Measurements from ENCODE around the gene CNKSR3. TPM values are rescaled to one million over a fixed set of nuclear protein-coding genes. Genes with fewer than 3 reads are reported as not detected.
A peak's percentile ranks its signal among the peaks of the same experiment; 100 is the strongest.

Gene CNKSR3
- total and polyA plus RNA-seq, 2 of the 8 experiments (the other 6 are each of a cell fraction or from before 2014, with no cell fraction given) = 1.2 to 6.2 TPM

DNA sequence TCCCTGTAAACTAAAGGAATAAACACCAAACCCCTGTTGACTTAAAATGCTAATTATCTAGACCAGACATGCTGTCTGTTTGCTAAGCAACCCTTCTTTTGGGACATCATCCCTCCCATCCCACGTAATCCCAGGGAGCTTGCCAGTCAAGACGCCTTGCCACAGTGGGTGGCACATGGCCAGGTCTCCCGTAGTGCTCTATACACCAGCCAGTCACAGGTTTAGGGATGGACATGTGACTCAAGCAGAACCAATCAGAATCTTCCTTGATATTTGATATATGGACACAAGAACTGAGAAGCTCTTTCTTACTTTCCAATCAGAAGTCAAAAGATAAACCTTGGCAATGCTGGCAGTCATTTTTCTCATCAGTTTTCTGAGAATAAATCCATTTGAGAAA is 60.0 kb downstream of the CNKSR3 start:
- H3K18ac ChIP-seq (ENCODE audit: extremely low read depth, low read length) = no peak overlapping the region
- H3K4me1 ChIP-seq (replicated peaks in 1 of 4; ENCODE audit: control insufficient read depth in 3 of 4, insufficient read depth in 4 of 4, low read length in 3 of 4) = no peaks in the 10 kb centered on the region
- no peak overlapping the region for H2AFZ ChIP-seq (ENCODE audit: low read length)
- H2AK5ac ChIP-seq (ENCODE audit: low read depth, low read length) = no peak overlapping the region
- no peaks in the 10 kb centered on the region for H3K9me3 ChIP-seq (ENCODE audit: insufficient read depth in 2 of 2, low read depth in 1 of 2, low read length in 1 of 2)
- H3K9ac ChIP-seq (replicated peaks in 1 of 4; ENCODE audit: extremely low read depth in 1 of 4, low read depth in 3 of 4, low read length in 3 of 4) = no peak overlapping the region
- no peak overlapping the region for H2BK5ac ChIP-seq (ENCODE audit: low read depth, low read length)
- no peak overlapping the region for H4K8ac ChIP-seq (ENCODE audit: extremely low read depth, insufficient read depth, low read length)
- no peak overlapping the region for H3K56ac ChIP-seq (replicated peaks; ENCODE audit: insufficient read length, low read depth, low read length)
- POLR2A ChIA-PET (ENCODE audit: partially characterized antibody) = no interaction called here
- no peak overlapping the region for H3K4me2 ChIP-seq (ENCODE audit: insufficient read depth in 1 of 2, low read depth in 2 of 2, low read length in 2 of 2)
- no peak overlapping the region for H3K4me3 ChIP-seq (ENCODE audit: extremely low read depth in 1 of 4, insufficient read depth in 2 of 4, low read depth in 3 of 4, low read length in 4 of 4)
- no peaks in the 10 kb centered on the region; the same call in 1 of the 2 replicates for H3K79me1 ChIP-seq (ENCODE audit: low read depth, low read length)
- no peaks in the 10 kb centered on the region for H3K27me3 ChIP-seq (replicated peaks in 1 of 4; ENCODE audit: control insufficient read depth in 3 of 4, extremely low read depth in 1 of 4, insufficient read depth in 3 of 4, low read length in 3 of 4)
- DNase-seq (ENCODE audit: low read depth in 1 of 2, low spot score in 2 of 2) (no peak), FAIRE-seq (no peak)
- H3K36me3 ChIP-seq (ENCODE audit: control insufficient read depth in 2 of 4, insufficient read depth in 4 of 4, low read length in 3 of 4) = no peaks in the 10 kb centered on the region
- CTCF ChIA-PET (ENCODE audit: partially characterized antibody) = interaction anchor here (2.3 kb wide), 1 partner anchor 8 kb away, joined by 7 read pairs; no protein-coding TSS in a partner anchor
- no peak overlapping the region for H4K5ac ChIP-seq (ENCODE audit: insufficient read length, low read depth, low read length)
- H2BK120ac ChIP-seq (replicated peaks; ENCODE audit: low read depth, low read length) = no peak overlapping the region
- H4K91ac ChIP-seq (replicated peaks; ENCODE audit: insufficient read length, low read length) = no peak overlapping the region
- H4K20me1 ChIP-seq (replicated peaks in 1 of 2; ENCODE audit: control insufficient read depth in 1 of 2, insufficient read depth in 2 of 2, low read length in 2 of 2) = peaks cover 0 to 2% of the 10 kb centered on the region in 2 experiments
- no peak overlapping the region for H3K23ac ChIP-seq (ENCODE audit: insufficient read length)
- no peak overlapping the region for H2BK15ac ChIP-seq (ENCODE audit: low read length)
- 80% methylated on average over 3 of the region's 3 CpGs; no CpG with 5 or more reads in 1 of the 2 experiments for WGBS, 2 experiments (ENCODE audit: extremely low coverage in 1 of 2, insufficient coverage in 1 of 2, insufficient read length in 1 of 2, insufficient replicate concordance in 2 of 2, low coverage in 1 of 2, low lambda C conversion rate in 2 of 2, missing lambda C conversion rate in 1 of 2)
- H3K14ac ChIP-seq (ENCODE audit: insufficient read length) = no peak overlapping the region
- no peak overlapping the region for H2BK12ac ChIP-seq (ENCODE audit: low read depth, low read length)
- H3K79me2 ChIP-seq (ENCODE audit: control insufficient read depth in 1 of 2, insufficient read depth in 2 of 2, low read length in 2 of 2) = 0 out of 4 replicates have a peak, but pooled peaks cover 0 to 5% of the 10 kb centered on the region in 2 experiments
- no peak overlapping the region for H2BK20ac ChIP-seq (ENCODE audit: low read length)
- H3K4ac ChIP-seq (replicated peaks; ENCODE audit: insufficient read length, low read depth, low read length) = no peak overlapping the region
- TF ChIP-seq RXRA (IDR thresholded peaks at IDR 0.05; ENCODE audit: insufficient read depth, low read depth, low read length) = no peak
- TF ChIP-seq, protein P1, sequence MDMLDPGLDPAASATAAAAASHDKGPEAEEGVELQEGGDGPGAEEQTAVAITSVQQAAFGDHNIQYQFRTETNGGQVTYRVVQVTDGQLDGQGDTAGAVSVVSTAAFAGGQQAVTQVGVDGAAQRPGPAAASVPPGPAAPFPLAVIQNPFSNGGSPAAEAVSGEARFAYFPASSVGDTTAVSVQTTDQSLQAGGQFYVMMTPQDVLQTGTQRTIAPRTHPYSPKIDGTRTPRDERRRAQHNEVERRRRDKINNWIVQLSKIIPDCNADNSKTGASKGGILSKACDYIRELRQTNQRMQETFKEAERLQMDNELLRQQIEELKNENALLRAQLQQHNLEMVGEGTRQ (IDR thresholded peaks at IDR 0.05; ENCODE audit: low read length) = 0 out of 2 replicates have a peak, but pooled peaks have one; percentile 11
- TF ChIP-seq EGR1 (IDR thresholded peaks at IDR 0.05; ENCODE audit: borderline replicate concordance, low read depth, low read length) = no peak
- H3K27ac ChIP-seq (ENCODE audit: low read depth, low read length) = no peak overlapping the region
- H3K23me2 ChIP-seq (ENCODE audit: low read depth, low read length) = no peaks in the 10 kb centered on the region
